ENCODE results near the gene PHF21B.

The PHF21B gene

DNA sequence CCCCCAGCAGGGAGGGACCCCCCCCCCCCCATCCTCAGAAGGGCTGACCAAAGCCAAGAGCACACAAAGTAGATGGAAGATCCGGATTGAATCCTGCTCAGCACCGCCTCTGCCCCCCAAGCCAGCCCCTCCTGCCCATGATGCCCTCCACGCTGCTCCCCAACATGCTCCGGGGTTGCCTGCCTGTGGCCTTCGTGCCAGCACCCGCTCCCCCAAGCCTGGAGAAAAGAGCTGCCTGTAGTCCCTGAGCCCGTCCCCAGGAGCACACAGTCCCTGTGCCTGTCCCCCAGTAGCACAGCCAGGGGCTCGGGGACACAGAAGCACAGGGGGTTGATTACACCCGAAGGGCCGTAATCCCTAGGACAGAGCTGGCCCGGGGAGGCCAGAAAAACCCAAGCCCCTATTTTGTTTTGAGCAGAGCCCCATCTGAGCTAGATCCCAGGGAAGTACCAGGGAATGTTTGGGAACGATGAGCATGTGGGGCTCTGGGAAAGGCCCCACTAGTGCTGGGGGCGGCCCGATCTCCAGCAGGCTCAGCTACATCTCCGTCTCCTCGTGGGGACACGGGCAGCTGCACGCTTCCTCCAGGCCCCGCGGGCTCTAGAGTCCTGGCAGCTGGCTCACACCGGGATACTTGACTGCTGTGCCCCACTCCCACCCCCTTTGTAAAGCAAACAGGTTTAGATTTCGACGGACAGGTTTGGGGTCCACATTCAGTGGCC is 66.7 kb downstream of the PHF21B start:
- in situ Hi-C loops (cut with MboI; ENCODE audit: low sequenced_read_pairs, unreplicated experiment): no loop called here
- TF ChIP-seq, protein P1, sequence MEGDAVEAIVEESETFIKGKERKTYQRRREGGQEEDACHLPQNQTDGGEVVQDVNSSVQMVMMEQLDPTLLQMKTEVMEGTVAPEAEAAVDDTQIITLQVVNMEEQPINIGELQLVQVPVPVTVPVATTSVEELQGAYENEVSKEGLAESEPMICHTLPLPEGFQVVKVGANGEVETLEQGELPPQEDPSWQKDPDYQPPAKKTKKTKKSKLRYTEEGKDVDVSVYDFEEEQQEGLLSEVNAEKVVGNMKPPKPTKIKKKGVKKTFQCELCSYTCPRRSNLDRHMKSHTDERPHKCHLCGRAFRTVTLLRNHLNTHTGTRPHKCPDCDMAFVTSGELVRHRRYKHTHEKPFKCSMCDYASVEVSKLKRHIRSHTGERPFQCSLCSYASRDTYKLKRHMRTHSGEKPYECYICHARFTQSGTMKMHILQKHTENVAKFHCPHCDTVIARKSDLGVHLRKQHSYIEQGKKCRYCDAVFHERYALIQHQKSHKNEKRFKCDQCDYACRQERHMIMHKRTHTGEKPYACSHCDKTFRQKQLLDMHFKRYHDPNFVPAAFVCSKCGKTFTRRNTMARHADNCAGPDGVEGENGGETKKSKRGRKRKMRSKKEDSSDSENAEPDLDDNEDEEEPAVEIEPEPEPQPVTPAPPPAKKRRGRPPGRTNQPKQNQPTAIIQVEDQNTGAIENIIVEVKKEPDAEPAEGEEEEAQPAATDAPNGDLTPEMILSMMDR (IDR thresholded peaks at IDR 0.05; ENCODE audit: borderline replicate concordance, control extremely low read depth, extremely low read depth, insufficient read depth, missing control alignments): no peak
- no peak for DNase-seq (ENCODE audit: low spot score)

DNA sequence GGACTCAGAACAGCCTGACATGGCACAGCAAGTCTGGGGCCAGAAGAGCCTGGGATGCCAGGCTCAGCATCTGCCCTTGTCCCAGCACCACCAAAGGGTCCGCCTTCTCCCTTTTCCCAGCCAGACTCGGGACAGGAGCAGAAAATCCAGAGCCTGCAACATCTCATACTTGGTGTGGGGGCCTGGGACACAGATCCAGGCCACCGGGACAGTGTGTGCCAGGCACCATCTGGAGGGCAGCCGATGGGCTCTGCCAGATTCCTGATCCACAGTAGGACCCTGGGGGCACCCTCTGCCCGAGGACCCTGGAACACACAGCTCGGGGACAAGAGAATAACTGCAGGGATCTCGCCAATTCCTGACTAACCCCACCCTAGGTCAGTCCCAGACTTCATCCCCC is 67.7 kb downstream of the PHF21B start:
- in situ Hi-C loops (cut with MboI; ENCODE audit: low sequenced_read_pairs, unreplicated experiment): no loop called here
- no peak for DNase-seq (ENCODE audit: low spot score)
- TF ChIP-seq, protein P1 (IDR thresholded peaks at IDR 0.05; ENCODE audit: borderline replicate concordance, control extremely low read depth, extremely low read depth, insufficient read depth, missing control alignments): no peak

DNA sequence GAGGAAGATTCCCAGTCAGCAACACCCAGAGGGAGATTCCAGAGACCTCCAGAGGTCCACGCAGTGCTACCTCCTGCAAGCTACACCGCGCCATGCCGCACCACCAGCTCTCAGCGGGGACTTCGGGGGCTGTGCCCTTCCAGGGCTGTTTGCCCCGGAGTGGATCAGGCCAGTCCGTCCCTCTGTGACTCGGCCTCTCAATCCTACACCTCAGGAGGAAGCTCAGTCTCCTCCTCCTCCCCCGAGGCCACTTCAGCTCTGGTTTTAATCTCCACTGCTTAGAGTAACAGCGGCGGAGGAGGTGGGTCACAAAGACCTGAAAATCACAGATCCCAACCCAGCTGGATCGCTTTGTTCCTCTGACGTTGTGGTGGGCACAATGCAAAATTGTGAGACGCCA is 68.6 kb downstream of the PHF21B start:
- TF ChIP-seq, protein P1 (IDR thresholded peaks at IDR 0.05; ENCODE audit: borderline replicate concordance, control extremely low read depth, extremely low read depth, insufficient read depth, missing control alignments): no peak
- DNase-seq (ENCODE audit: low spot score): no peak
- in situ Hi-C loops (cut with MboI; ENCODE audit: low sequenced_read_pairs, unreplicated experiment): no loop called here

DNA sequence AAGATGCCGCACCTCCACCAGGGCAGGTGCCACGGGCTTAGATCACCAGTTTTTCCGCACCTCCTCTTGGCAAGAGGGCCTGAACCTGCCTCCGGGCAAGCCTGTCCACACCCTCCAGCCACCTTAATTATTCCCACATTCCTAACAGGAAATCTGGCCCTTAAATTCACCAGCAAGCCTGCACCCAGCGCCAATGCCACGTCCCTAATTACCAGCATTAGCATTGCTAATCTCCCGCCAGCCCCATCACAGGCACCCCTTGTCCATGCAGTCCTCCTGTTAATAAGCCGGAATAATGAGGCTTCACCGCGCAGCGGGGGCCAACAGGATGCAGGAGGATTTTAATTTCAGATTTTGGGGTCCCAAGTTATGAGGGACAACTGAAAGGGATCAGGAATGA is 69.7 kb downstream of the PHF21B start:
- in situ Hi-C loops (cut with MboI; ENCODE audit: low sequenced_read_pairs, unreplicated experiment): no loop called here
- DNase-seq (ENCODE audit: low spot score): no peak
- TF ChIP-seq, protein P1 (IDR thresholded peaks at IDR 0.05; ENCODE audit: borderline replicate concordance, control extremely low read depth, extremely low read depth, insufficient read depth, missing control alignments): no peak

DNA sequence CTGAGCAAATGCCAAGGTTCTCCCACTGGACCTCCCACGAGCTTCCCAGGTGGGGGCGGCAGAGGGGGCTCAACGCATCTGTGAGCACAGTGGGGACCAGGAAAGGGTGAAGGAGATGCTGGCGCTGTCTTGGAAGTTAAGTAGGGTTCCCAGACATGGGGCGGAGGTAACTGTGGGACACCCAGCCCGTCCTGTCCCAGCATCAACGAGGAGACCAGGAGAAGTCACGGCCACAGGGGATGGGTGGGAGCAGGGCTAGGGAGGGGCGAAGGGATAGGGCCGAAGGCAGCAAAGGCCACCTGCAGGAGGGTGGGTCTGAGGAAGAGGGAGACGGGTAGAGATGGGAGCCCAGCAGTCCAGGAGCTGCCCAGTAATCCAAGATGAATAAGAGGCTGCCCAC is 70.4 kb downstream of the PHF21B start:
- in situ Hi-C loops (cut with MboI; ENCODE audit: low sequenced_read_pairs, unreplicated experiment): no loop called here
- TF ChIP-seq, protein P1 (IDR thresholded peaks at IDR 0.05; ENCODE audit: borderline replicate concordance, control extremely low read depth, extremely low read depth, insufficient read depth, missing control alignments): no peak
- no peak for DNase-seq (ENCODE audit: low spot score)

DNA sequence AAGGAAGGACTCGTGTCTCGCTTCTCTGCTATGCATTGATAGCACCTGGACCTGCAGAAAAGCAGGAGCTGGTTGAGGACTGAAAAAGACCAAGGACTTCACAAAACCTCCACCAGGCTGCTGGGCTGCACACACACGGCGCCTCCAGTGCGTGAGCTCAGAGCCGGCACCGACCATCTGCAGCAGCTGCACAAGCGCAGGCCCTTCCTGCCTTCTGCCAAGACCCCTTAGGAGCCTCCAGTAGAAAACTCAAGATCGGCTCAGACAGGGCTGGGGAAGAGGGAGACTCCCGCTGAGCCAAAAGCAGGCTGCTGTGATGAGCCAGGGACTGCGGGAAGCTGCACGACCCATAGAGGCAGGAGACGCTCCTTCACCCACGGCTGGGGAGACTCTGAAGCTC is 70.9 kb downstream of the PHF21B start:
- DNase-seq (ENCODE audit: low spot score): no peak
- TF ChIP-seq, protein P1 (IDR thresholded peaks at IDR 0.05; ENCODE audit: borderline replicate concordance, control extremely low read depth, extremely low read depth, insufficient read depth, missing control alignments): no peak
- in situ Hi-C loops (cut with MboI; ENCODE audit: low sequenced_read_pairs, unreplicated experiment): no loop called here

All from GM13976 (cell line).